HG03159 (cell line): ENCODE measurements around the gene BPIFB2.

Experiments
- ATAC-seq: cut with Tn5 transposase; IDR thresholded peaks from one replicate; pipeline ENCODE4 v1.9.1; 2021; ENCODE audit warnings: mild to moderate bottlenecking, moderate library complexity; ENCODE audit not compliant: unreplicated experiment

BPIFB2 gene

DNA sequence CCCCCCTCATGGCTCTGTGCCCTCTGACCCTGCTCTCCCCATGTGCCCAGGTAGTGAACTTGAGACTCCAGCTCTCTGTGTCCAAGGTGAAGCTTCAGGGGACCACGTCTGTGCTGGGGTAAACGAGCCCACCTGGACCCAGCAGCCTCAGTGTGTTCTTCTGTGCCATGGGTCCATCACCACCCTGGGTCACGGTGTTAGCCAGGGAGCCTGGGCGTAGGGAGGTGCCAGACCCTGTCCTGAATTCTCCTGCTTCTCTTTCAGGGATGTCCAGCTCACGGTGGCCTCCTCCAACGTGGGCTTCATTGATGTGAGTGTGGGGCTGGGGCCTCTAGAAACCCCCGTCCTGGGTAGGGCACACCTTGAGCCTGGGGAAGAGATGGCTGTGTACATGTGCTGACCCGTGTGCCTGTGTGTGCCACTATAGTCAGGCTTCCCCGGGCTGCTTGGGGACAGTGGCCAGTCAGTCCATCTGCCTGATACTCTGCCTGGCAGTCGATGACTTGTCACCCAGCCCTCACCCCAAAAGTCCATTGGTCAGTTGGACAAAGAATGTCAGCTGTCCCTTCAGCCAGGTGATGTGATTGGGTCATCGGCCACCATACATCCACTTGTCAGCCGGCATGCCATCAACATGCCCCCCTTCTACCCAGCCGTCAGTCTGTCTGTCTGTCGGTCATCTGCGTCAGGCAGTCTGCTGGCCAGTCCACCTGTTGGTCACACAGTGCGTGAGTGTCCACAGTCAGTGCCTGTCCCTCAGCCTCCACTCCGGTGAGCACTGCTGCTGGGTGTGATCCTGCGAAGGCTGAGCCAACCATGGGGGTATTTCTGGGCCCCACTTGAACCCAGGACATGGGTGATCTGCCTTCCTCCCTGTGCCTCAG, 13.0 kb downstream of the BPIFB2 start:
- ATAC-seq, result no peak

DNA sequence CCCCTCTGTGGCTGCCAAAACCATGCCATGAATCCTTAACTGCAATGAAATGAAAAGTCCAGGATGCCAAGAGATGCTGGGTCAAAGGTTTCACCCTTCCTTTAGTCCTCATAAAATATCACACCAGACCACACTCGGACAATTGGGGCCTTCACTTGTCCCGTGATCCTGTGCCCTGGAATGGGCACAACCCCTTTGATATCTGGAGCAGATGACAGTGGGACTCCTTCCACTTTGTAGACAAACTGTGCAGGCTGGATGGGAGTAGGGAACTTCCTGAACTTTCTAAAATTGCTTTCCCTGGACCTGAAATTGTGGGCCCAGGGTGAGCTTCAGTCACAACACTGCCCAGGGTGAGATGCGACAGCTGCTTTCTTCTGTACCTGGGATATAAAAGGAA, 14.4 kb downstream of the BPIFB2 start:
- no peak for ATAC-seq

DNA sequence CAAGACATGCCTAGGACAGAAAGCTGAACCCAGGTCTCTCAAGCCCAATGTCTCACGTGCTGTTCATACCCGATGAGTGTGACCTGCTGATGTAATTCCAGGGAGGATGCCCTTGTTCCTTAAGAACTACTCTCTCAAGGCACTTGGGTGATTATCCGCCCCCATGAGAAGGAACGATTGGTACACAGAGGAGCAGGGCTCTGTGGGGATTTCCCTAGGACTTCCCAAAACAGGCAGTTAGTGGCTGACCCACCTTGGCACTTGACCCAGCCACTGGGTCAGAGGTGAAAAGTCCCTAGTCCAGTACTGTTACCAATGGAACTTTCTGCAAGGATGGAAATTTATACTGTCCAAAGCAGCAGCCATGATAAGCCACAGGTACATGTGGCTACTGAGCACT, 14.8 kb downstream of the BPIFB2 start:
- ATAC-seq, result no peak

DNA sequence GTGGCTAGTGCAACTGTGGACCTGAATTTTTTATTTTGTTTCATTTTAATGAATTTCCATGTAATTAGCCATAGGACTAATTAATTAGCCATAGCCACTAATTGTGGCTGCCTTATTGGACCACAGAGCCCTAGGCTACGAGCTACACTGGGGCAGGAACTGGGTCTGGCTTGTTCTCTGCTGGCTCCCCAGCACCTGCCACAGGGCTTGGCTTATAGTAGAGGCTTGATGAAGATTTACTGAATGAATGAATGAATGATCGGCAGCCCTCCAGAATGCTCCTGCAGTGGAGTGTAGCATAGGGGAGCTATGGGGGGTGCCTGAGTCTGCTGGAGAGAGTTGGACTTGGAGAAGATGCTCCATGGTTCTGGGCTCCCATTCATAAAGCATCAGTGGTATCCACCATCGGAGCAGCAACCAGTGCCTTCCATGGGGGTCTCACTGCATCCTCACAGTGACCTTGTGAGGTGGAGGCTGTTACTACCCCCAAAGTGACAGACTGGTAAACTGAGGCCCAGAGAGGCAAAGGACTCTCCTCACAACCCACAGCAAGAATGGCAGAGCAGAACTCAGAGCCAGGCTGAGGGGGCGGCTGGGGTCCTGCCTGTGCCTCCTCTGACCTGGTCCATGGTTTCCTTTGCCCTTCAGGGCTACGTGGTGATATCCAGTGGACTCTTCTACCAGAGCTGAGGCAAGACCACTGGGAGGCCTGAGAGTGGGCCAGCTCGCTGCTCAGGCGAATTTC, 15.4 kb downstream of the BPIFB2 start:
- ATAC-seq, result no peak

DNA sequence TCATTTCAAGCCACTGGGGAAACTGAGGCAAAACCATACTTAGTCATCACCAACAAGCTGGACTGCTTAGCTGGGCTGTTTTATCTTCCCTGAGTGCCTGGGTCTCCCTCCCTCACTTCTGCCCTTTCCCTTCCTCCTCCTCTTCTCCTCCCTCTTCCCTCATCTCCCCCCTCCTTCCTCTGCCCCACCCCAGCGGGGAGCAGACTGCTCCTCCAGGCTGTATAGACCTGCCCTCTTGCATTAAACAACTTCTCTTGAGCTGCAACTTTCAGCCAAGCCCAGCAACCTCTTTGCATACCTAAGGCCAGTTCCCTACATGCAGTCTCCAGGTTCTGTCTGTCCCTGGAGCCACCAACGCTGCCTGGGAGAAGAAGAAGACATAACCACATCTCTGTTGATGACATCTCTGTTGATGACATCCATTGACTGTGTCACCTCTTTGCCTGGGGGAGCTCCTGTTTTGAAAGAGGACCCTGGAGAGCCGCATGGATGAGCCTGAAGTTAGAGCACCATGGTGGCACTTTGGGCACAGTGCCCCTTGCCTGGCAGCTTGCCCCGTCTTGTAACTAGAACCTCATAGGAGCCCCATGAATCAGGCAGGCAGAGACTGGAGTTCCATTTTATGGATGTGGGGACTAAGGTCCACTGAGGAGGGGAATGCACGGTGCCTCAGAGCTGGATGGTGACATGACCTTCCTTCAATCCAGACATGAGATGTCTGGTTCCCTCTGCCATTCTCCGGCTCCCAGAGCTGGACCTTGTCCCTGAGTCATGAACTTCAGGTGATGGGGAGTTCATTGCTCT, 16.1 kb downstream of the BPIFB2 start:
- ATAC-seq, result no peak

DNA sequence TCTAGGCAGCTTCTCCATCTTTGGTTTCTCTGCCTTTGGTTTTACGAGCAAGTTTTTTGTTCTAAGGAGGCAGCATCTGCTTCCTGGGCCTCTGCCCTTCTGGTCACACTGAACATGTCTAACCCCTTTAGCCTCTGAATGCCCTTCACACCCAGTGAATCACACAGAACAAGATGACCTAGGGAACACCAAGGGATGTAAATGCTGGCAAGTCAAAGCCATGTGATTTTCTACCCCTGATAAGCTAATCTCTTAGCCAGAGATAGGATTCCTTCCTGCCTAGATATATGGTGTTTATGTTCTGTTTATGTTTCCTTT, 16.7 kb downstream of the BPIFB2 start:
- ATAC-seq, result no peak

DNA sequence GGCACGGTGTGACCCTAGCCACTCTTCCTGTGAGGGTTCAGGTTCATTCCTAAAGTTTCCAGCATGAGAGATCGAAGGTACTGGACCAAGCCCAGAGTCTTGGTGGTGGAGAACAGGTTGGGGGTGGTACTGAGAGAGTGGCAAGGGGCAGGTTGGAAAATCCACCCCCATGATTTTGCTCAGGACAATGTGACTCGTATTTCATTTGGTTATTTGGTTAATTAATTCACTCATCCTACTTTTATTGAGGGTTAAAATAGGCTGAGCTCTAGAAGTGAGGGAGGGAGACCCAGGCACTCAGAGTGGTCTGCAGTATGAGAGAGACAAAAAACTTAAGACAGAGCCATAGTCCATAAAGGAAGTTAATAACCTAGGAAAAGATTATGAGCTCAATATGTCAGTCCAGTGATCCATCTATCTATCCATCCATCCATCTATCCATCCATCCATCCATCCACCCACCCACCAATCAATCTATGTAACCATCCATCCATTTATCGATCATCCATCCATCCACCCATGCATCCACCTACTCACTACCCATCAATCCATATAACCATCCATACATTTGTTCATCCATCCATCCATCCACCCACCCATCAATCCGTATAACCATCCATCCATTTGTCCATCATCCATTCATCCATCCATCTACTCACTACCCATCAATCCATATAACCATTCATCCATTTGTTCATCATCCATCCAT, 17.3 kb downstream of the BPIFB2 start:
- no peak for ATAC-seq

DNA sequence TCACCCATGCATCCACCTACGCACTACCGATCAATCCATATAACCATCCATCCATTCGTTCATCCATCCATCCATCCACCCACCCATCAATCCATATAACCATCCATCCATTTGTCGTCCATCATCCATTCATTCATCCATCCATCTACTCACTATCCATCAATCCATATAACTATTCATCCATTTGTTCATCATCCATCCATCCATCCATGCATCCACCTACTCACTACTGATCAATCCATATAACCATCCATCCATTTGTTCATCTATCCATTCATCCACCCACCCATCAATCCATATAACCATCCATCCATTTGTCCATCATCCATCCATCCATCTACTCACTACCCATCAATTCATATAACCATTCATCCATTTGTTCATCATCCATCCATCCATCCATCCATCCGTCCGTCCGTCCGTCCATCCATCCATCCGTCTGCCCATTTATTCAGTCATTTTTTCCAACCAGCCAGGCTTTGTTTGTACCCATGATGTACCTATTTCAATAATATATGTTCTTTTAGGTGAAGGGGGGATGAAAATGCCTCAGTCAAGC, 17.9 kb downstream of the BPIFB2 start:
- no peak for ATAC-seq

DNA sequence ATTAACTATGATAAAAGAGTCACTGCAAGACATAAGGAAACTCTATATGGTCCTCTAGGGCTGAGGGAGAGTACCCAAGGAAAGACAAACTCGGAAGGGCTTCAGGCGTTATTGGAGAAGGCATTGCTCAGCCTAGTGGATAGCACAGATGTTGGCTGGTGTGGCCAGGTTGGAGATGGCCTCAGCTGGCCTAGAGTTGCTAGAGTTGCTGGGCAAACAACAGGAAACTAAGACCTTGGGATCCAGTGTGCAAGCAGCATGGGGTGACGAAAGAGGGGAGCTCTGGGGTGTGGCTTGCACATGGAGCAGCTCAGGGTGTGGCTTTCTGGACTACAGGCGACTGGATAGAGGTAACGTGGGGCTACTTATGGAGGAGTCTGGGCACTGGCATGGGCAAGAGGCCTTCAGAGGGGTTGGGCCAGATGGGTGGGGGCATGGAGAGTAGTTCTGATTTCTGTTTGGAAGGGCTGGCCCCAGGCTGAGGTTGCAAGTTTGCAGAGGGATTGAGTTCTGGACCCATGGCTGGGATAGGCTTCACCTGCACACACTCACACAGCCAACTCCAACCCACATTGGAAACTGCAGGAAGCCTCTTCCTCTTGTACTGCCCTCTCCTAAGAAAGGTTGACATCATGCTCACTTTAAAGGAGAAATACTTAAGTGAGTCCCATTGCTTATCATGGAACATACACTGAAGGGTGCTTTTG, 18.7 kb downstream of the BPIFB2 start:
- no peak for ATAC-seq

DNA sequence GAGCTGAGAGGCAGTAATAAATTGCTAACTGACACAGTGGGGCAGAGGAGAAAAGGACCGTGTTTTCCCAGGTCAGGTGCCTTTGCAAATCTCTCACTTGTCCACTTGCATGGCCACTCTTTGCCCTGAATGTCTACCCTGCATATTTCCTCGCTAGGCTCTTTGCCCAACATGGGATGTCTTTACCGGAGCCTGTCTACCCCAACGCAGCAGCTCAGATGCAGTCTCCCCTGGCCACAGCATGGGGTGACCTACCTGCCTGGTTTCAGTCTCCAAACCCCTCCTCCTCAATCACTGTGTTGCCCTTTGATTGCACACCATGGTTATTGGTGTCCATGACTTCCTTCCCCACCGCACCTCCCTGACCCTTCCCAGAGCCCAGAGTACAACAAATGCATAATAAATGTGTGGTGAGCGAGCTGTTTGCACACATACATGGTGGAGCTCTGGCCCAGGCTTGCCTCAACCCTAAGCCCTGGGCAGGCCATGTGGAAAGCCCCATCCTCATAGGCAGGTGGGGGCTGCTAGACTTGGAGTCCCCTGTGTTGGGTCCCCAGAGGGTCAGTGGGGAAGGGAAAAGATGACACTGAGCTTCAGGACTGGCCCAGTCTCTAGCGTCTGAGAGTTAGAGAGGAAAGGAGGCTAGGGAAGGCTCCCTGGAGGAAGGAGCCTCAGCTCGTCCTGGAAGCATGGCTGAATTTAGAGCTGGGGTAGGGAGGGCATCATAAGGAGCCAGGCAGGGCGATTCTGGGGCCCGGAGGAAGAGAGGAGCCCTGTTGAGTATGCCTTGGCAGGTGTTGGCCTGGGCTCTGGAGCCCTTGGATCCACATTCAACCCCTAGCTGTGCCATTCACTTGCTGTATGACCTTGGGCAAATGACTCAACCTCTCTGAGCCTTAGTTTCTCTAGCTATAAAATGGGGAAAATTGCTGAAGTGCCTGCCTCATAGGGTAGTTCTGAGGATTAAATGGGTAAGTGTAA, 19.6 kb downstream of the BPIFB2 start:
- ATAC-seq, result no peak

DNA sequence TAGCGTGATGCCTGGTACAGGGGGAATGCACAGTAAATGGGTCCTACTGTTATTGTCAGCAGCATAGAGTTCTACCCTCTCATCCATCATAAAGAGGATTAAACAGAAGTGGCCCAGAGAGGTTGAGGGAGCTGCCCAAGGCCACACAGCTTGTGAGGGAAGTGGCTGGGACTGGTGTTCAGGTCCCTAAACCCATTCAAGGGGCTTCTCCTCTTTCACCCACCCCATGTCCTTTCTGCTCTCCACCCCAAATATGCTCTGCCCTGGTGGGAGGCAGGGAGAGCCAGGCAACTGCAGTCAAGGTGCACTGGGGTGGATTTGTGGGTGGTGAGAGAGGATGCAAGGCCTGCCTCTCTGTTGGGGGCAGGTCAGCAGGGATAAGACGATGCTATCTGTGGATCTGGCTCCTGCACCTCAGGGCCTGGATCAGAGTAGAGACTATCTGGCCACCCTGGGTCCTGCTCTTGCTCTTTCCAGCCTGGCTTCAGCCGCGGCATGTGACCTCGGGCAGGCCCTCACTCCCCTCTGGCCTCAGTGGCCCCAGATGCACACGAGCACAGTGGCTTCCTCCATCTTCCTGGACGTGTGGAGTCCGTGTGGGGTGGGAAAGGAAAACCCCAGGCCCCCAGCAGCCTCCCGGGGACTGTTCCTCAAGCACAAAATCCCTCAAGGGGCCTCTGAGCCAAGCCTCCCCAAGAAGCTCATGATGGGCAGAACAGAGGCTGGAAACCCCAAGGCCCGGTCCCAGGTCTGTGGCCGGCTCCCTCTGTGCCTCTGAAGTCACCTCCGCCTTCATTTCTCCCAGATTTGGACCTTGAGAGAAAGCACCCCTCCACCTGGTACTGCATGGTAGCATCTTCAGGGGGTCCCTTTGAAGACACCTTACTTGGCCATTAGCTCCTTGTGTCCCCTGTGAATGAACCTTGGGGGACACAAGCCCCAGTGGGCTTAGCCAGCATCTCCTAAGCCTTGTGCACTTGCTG, 20.6 kb downstream of the BPIFB2 start:
- ATAC-seq, result no peak

DNA sequence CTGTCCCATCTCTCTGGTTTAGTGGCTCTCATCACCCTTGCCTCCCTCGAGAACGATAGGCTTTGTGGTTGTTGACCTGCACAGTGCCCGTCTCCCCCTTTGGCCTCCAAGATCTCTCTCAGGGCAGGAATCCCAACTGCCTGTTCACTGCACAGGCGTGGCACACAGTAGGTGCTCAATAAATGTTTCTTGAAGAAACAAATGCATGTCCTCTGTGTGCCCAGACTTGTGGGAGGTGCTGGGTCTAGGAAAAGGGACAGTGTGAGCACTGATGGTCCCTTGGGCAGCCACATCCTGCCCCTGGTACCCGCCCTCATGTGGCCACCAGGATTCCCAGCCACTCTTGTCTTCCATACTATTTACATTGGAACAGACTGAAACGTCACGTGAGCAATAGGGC, 21.4 kb downstream of the BPIFB2 start:
- ATAC-seq, result no peak

DNA sequence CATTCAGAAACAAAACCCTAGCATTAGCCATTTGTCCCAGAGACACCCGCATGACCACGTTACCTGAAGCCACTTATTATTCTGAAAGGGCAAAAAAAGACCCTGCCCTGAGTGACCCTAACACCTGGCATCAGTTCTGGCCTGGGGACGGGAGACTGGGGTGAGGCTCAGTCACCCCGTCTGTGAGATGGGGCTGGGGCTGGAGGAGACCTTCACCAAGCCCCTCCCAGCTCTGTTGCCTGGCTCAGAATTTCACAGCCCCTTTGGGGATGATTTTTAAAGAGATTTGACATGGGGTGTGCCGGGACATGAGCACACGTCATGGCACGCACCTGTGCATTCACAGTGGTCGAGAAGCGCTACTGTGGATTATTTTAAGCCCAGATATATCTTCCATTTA, 22.6 kb downstream of the BPIFB2 start:
- no peak for ATAC-seq

DNA sequence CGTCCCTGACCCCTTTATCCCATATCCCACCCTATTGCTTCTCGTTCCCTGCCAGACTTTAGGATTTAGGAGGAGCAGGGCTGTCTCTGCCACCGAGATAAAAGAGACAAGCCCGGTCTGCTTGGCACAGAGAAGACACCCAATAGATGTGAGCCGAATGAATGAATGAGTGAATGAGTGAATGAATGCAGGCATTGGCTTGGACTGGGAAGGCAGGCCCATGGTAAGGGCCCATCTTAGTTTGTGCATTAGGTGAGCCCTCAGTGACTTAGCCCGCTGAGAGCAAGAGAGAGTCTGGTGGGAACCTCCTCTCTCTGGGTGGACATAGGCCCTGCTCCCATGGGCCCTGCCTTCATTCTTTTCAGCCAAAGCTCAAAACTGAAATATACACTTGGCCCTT, 23.1 kb downstream of the BPIFB2 start:
- ATAC-seq, result no peak

DNA sequence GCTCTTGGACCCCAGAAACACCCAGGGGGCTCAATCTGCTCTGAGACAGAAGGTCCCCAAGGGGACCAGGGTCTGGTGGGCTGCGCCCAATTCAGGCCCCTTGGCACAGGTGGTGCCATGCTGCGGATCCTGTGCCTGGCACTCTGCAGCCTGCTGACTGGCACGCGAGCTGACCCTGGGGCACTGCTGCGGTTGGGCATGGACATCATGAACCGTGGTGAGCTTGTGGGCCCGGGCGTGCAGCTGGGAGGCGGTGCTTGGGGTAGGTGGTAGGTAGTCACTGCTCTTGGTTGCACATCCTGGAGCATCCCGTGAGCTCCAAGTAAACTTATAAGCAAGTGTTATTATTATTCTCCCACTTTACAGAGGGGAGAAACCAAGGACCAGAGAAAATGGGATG, 24.0 kb downstream of the BPIFB2 start, which contains the start of gene BPIFB6:
Gene BPIFB6, plus strand, starts transcription at position 118 of the 400 bp plus-strand sequence. Its CDS starts 0 bp downstream, at position 118.
- ATAC-seq, result no peak

DNA sequence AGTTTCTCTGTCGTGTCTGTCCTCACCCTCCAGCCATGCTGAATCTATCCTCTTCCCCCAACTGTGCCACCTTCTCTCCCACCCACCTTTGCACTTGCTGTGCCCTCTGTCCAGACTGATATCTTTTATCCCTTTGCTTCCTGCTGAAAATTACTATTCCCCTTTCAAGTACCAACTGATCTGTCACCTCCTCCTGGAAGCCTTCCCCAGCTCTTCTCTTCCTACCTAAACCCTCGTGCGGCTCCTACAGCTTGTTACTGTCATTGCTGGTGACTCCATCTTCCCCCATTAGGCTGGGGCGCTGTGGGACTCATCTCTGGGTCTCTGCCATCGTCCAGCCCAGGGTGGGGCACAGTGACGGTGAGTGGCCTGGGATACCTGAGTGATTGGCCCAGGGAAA, 25.1 kb downstream of the BPIFB2 start:
- no peak for ATAC-seq

DNA sequence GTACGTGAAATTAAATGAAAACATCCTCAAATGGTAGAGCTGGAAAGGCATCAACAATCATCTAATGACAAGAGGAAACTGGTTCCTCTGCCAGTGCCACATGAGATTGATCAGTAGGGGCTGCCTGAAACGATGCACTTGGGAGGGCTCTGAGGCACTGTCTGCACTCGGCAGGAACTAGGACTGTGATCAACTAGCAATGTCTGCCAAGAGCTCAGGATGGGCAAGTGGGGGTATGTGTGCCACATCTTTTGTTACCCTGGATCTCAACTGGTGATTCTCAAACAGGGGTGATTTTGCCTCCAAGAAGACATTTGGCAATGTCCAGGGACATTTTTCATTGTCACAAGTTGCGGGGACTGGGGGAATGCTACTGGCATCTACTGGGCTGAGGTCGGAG, 25.9 kb downstream of the BPIFB2 start:
- no peak for ATAC-seq

DNA sequence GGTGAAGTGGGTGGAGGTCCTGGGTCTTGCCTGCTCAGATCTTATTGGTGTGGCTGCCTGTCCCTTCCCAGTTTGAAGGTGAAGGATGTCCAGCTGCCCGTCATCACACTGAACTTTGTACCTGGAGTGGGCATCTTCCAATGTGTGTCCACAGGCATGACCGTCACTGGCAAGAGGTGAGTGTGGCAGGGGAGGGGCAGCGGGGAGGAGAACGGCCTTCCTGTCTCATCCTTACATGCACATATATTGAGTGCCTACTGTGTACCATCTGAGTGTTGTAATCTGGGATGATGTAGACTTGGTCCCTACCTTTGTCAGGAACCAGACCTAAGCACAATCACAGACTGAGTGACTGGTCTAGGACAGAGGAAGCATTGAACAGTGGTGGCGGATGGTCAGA, 26.6 kb downstream of the BPIFB2 start:
- no peak for ATAC-seq
